ENCODE results near the gene RNASEL. TPM values are rescaled to one million over a fixed set of nuclear protein-coding genes. Genes with fewer than 3 reads are reported as not detected.

Gene RNASEL
- total and polyA plus RNA-seq, 9 of the 15 experiments (the other 6 are each of a cell fraction or from before 2014, with no cell fraction given) = 4.3 to 11.1 (median 7.2) TPM

- TF ChIP-seq ZNF184 (CRISPR knock-in tag; IDR thresholded peaks at IDR 0.05) (peak; percentile 31; the same call in 1 of the 2 replicates), TEAD2 (tag; IDR thresholded peaks at IDR 0.05) (no peak)
- TF ChIP-seq, protein P1, sequence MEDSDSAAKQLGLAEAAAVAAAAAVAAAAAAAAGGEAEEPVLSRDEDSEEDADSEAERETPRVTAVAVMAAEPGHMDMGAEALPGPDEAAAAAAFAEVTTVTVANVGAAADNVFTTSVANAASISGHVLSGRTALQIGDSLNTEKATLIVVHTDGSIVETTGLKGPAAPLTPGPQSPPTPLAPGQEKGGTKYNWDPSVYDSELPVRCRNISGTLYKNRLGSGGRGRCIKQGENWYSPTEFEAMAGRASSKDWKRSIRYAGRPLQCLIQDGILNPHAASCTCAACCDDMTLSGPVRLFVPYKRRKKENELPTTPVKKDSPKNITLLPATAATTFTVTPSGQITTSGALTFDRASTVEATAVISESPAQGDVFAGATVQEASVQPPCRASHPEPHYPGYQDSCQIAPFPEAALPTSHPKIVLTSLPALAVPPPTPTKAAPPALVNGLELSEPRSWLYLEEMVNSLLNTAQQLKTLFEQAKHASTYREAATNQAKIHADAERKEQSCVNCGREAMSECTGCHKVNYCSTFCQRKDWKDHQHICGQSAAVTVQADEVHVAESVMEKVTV (CRISPR knock-in tag; IDR thresholded peaks at IDR 0.05) = no peak
- TF ChIP-seq, protein P2, sequence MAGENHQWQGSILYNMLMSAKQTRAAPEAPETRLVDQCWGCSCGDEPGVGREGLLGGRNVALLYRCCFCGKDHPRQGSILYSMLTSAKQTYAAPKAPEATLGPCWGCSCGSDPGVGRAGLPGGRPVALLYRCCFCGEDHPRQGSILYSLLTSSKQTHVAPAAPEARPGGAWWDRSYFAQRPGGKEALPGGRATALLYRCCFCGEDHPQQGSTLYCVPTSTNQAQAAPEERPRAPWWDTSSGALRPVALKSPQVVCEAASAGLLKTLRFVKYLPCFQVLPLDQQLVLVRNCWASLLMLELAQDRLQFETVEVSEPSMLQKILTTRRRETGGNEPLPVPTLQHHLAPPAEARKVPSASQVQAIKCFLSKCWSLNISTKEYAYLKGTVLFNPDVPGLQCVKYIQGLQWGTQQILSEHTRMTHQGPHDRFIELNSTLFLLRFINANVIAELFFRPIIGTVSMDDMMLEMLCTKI (IDR thresholded peaks at IDR 0.05; ENCODE audit: partially characterized antibody) = no peak
- ATAC-seq = no peak
- 7% methylated on average over 10 of the region's 10 CpGs for WGBS (ENCODE audit: insufficient coverage, low coverage, missing lambda C conversion rate)
- no peak overlapping the region for H3K27ac ChIP-seq (ENCODE audit: extremely low read depth, low read depth, low read length)
- peaks cover 2 to 21% of the 10 kb centered on the region in 2 experiments; a peak in 3 of 5 replicates for H3K27me3 ChIP-seq (ENCODE audit: control insufficient read depth in 2 of 2, insufficient read depth in 2 of 2, low read length in 2 of 2)
- H3K9ac ChIP-seq (ENCODE audit: insufficient read depth in 1 of 2, low read depth in 2 of 2, low read length in 2 of 2) = no peak overlapping the region
- H3K4me3 ChIP-seq = no peak overlapping the region
- H3K36me3 ChIP-seq (ENCODE audit: control insufficient read depth, insufficient read depth, low read length) = no peaks in the 10 kb centered on the region
- FAIRE-seq = no peak
- H3K79me2 ChIP-seq (ENCODE audit: control insufficient read depth, insufficient read depth, low read length) = no peaks in the 10 kb centered on the region
- BruUV-seq (replicated peaks) = no TSS peak
- intact Hi-C loops (cut with micrococcal nuclease) = no loop called here
- H3K9me3 ChIP-seq (replicated peaks; ENCODE audit: control insufficient read depth, insufficient read depth, low read depth, low read length) = no peaks in the 10 kb centered on the region
- H3K9me1 ChIP-seq (ENCODE audit: control insufficient read depth, insufficient read depth, low read length) = no peaks in the 10 kb centered on the region
- peaks cover 12 to 13% of the 10 kb centered on the region in 2 experiments; a peak in 4 of 5 replicates for H3K4me1 ChIP-seq (replicated peaks in 1 of 2; ENCODE audit: control insufficient read depth in 2 of 2, insufficient read depth in 2 of 2, low read length in 2 of 2)
- H2AFZ ChIP-seq (ENCODE audit: low read depth, low read length) = no peak overlapping the region
- POLR2A ChIA-PET = interaction anchor here (0.7 to 1.4 kb wide), 7 partner anchors 10 to 299 kb away, joined by 3 to 5 read pairs (median 3); partner anchors contain the start of gene RNASEL
- no peak for DNase-seq (ENCODE audit: extremely low read depth in 1 of 4, low spot score in 3 of 4)
- CTCF ChIA-PET (ENCODE audit: low intra/inter-chr PET ratio) = interaction anchor here (2.4 to 4.5 kb wide), 2 partner anchors 180 to 184 kb away, joined by 16 to 53 read pairs; no protein-coding TSS in a partner anchor
- in situ Hi-C loops (cut with MboI) = no loop called here
- H3K4me2 ChIP-seq (ENCODE audit: insufficient read depth, low read length) = no peak overlapping the region
- no peaks in the 10 kb centered on the region for H4K20me1 ChIP-seq (replicated peaks; ENCODE audit: control insufficient read depth, insufficient read depth, low read length)
Measured at GRCh38 chr1:182602935-182603645, 14.0 kb upstream of the RNASEL start.

Measured in K562 (cell line).